HuH-7.5 (cell line): ENCODE measurements around the gene GARIN1A.
A peak's percentile ranks its signal among the peaks of the same experiment; 100 is the strongest.
"Not testable (repeated sequence)": the region's sequence is repeated elsewhere in the genome, so short reads cannot be mapped to it uniquely, and the experiment has no call there.

Experiments used
- DNase-seq: peaks from one replicate; pipeline ENCODE4 v3.0.0; 2011; ENCODE audit warnings: low spot score

Gene GARIN1A

DNA sequence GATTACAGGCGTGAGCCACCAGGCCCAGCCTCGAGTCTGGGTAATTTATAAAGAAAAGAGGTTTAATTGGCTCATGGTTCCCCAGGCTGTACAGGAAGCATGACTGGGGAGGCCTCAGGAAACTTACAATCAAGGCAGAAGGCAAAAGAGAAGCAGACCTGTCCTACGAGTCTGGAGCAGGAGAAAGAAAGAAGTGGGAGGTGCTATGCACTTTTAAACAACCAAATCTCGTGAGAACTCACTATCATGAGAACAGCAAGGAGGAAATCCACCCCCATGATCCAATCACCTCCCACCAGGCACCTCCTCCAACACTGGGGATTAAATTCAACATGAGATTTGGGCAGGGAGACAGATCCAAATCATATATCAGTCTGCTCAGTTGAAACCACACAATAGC is 11.6 kb downstream of the GARIN1A start:
- not testable (repeated sequence) for DNase-seq

- DNase-seq = no peak
These were observed 15.0 kb downstream of the GARIN1A start for GRCh38 chr7:128687131-128687530.

- DNase-seq = no peak
These were observed 16.4 kb downstream of the GARIN1A start for GRCh38 chr7:128688492-128688891.

- DNase-seq = not testable (repeated sequence)
These were observed 17.3 kb downstream of the GARIN1A start for GRCh38 chr7:128689161-128689935.

- DNase-seq = no peak
These were observed 19.1 kb downstream of the GARIN1A start for GRCh38 chr7:128691227-128691626.

DNA sequence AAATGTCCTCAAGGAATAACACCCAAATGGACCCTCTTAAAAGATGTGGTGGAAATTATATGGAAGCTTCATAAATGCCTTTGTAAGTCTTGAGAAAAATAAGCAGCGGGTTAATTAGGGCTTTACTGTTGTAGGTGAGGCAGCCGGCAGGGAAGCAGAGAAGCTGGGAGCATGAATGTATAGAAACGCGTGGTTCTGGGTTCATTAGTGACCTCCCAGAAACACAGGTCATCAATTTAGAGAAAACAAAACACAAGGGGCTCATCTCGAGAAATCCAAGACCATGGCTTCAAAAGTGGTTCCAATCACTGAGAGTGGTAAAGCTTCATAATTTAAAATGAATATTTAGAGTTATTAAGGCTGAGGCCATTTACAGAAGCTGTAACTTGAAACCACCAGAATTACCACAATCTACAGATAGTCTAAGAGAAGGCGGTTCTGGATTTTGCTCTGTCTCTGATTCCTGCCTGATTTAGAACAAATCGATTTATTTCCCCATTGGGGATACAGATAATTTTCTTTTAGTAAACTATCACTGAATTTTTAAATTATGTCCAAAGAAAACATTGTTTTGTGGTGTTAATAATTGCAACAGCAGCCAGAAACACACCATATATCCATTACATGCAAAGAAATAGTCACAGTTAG is 20.7 kb downstream of the GARIN1A start:
- no peak for DNase-seq

- no peak for DNase-seq
These were observed 21.4 kb downstream of the GARIN1A start for GRCh38 chr7:128693373-128694015.

- DNase-seq = no peak
These were observed 22.6 kb downstream of the GARIN1A start for GRCh38 chr7:128694738-128695137.

- DNase-seq = peak; percentile 60
These were observed 25.3 kb downstream of the GARIN1A start for GRCh38 chr7:128697302-128697905.

DNA sequence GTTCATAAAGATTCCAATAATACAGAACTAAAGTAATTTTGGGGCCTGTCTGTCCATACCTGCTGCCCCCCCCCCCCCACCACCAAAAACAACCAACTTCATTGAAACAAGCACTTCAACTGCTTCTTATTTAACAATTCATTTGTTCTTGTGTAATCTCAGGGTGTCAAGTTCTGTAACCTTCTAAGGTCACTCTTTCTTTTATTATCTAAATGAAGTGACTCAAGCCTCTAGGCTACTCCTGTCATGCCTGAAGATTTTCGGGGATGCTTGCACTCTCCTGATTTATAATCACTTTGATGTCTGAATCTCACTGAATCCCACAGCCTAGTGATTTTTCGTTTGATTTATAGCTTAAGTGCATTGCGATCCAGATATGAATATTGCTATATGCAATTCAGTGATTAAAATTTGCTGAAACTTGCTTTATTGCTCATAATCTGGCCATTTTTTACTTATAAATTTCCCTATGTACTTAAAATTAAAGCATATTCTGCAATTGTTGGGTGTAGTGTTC is 27.2 kb downstream of the GARIN1A start:
- DNase-seq = no peak

DNA sequence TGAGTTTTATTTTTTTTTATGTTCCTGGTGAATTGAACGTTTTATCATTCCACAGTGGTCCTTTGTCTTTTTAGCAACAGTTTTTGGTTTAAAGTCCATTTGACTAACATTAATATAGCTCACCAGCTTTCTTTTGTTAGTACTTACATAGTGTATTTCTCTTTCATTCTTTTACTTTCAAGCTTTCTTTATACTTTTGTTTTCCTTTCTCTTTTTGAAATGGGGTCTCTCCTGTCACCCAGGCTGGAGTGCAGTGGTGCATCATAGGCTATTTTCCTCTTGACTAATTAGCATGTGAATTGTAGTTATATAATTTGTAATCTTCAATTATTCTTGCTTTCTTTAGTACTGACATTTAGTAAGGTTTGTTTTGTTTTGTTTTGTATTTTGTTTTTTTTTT is 27.8 kb downstream of the GARIN1A start:
- no peak for DNase-seq

GRCh38 chr7:128701062-128701785 is 29.1 kb downstream of the GARIN1A start:
- no peak for DNase-seq

DNA sequence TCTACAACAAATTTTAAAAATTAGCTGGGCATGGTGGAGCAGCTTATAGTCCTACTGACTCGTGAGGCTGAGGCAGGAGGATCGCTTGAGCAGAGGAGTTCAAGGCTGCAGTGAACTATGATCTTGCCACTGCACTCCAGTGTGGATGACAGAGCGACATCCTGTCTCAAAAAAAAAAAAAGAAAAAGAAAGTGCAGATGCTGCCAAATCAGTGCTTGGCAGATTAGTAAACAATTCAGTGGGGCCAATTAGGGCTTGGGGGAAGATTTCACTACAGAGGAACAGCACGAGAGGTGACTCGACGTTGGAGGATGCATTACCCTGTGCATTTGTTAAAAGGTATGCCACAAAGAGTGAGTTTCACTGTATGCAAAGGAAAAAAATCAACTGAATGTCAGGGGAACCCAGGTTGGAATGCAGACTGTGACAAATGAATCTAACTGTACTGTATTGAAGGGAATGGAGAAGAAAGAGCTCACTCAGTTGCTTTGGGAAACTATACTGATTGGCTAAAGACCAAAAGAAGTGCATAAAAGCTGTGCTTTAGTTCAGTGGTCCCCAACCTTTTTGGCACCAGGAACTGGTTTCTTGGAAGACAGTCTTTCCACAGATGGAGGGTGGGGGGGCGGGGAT is 31.6 kb downstream of the GARIN1A start:
- DNase-seq = no peak

- DNase-seq = no peak
These were observed 33.8 kb downstream of the GARIN1A start for GRCh38 chr7:128705891-128706333.

DNA sequence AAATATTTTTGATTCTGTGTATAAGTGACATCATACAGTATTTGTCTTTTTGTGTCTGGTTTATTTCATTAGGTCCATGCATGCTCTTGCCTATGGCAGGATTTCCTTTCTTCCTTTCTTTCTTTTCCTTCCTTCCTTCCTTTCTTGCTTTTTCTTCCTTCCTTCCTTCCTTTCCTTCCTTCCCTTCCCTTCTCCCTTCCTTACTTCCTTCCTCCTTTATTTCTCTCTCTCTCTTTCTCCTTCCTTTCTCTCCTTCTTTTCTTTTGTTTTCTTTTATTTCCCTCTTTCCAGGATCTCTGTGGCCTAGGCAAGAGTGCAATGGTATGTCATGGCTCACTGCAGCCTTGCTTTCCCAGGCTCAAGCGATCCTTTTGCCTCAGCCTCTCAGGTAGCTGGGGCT is 35.7 kb downstream of the GARIN1A start:
- DNase-seq = no peak

GRCh38 chr7:128708235-128708634 is 36.1 kb downstream of the GARIN1A start:
- DNase-seq = no peak

- no peak for DNase-seq
These were observed 36.7 kb downstream of the GARIN1A start for GRCh38 chr7:128708824-128709223.

- DNase-seq = no peak
These were observed 38.4 kb downstream of the GARIN1A start for GRCh38 chr7:128710481-128710880.

GRCh38 chr7:128713794-128714193 is 41.7 kb downstream of the GARIN1A start:
- no peak for DNase-seq

- DNase-seq = no peak
These were observed 42.8 kb downstream of the GARIN1A start for GRCh38 chr7:128714701-128715495.
